ENCODE measurements around the gene OR2T8.

Gene OR2T8

GRCh38 chr1:247919952-247920351 is at the start of gene OR2T8:
Gene OR2T8 (plus strand): TSS chr1:247920252. CDS start chr1:247921018, 766 bp downstream.
- peaks cover 3% of the 10 kb centered on the region for H3K27me3 Mint-ChIP-seq (ENCODE audit: low read depth, poor library complexity)
- no peak within 1 kb of the TSS for H3K4me3 Mint-ChIP-seq
- H3K36me3 Mint-ChIP-seq (ENCODE audit: low read depth), result no peaks in the 10 kb centered on the region
- no peak within 1 kb of the TSS for H3K27ac Mint-ChIP-seq
- no peak for DNase-seq
- H3K9me3 Mint-ChIP-seq, result peaks cover 38% of the 10 kb centered on the region
- H3K4me1 Mint-ChIP-seq, result no peaks in the 10 kb centered on the region
- no peak for TF ChIP-seq CTCF (IDR thresholded peaks at IDR 0.05)

- Mint-ChIP-seq H3K4me1 (no peaks in the 10 kb centered on the region), H3K27me3 (ENCODE audit: low read depth, poor library complexity) (peaks cover 6% of the 10 kb centered on the region), H3K4me3 (no peak overlapping the region), H3K27ac (no peak overlapping the region), H3K9me3 (peaks cover 36% of the 10 kb centered on the region), H3K36me3 (ENCODE audit: low read depth) (no peaks in the 10 kb centered on the region)
- no peak for DNase-seq
- no peak for TF ChIP-seq CTCF (IDR thresholded peaks at IDR 0.05)
Measured at GRCh38 chr1:247883346-247883745, 36.7 kb upstream of the OR2T8 start.

GRCh38 chr1:247884797-247885413 is 35.1 kb upstream of the OR2T8 start:
- H3K27ac Mint-ChIP-seq, result no peak overlapping the region
- no peak for TF ChIP-seq CTCF (IDR thresholded peaks at IDR 0.05)
- DNase-seq, result no peak
- peaks cover 23% of the 10 kb centered on the region for H3K9me3 Mint-ChIP-seq
- H3K4me1 Mint-ChIP-seq, result no peaks in the 10 kb centered on the region
- no peak overlapping the region for H3K4me3 Mint-ChIP-seq
- H3K36me3 Mint-ChIP-seq (ENCODE audit: low read depth), result no peaks in the 10 kb centered on the region
- H3K27me3 Mint-ChIP-seq (ENCODE audit: low read depth, poor library complexity), result no peaks in the 10 kb centered on the region

GRCh38 chr1:247895163-247895637 is 24.9 kb upstream of the OR2T8 start, which contains the start of gene OR2W3:
Gene OR2W3 (plus strand): TSS chr1:247895587. CDS start chr1:247895587, 0 bp downstream.
- H3K36me3 Mint-ChIP-seq (ENCODE audit: low read depth), result no peaks in the 10 kb centered on the region
- peaks cover 40% of the 10 kb centered on the region for H3K9me3 Mint-ChIP-seq
- no peaks in the 10 kb centered on the region for H3K27me3 Mint-ChIP-seq (ENCODE audit: low read depth, poor library complexity)
- no peak for TF ChIP-seq CTCF (IDR thresholded peaks at IDR 0.05)
- H3K4me1 Mint-ChIP-seq, result no peaks in the 10 kb centered on the region
- H3K27ac Mint-ChIP-seq, result no peak within 1 kb of the TSS
- no peak for DNase-seq
- H3K4me3 Mint-ChIP-seq, result no peak within 1 kb of the TSS

GRCh38 chr1:247895976-247896375 is 24.1 kb upstream of the OR2T8 start:
- no peak for DNase-seq
- Mint-ChIP-seq H3K9me3 (peaks cover 40% of the 10 kb centered on the region), H3K27ac (no peak overlapping the region), H3K27me3 (ENCODE audit: low read depth, poor library complexity) (no peaks in the 10 kb centered on the region), H3K4me3 (no peak overlapping the region), H3K36me3 (ENCODE audit: low read depth) (no peaks in the 10 kb centered on the region), H3K4me1 (no peaks in the 10 kb centered on the region)
- TF ChIP-seq CTCF (IDR thresholded peaks at IDR 0.05), result no peak

GRCh38 chr1:247904122-247904521 is 15.9 kb upstream of the OR2T8 start:
- H3K4me1 Mint-ChIP-seq, result no peaks in the 10 kb centered on the region

More at GRCh38 chr1:247904122-247904521, 15.9 kb upstream of the OR2T8 start:
- H3K36me3 Mint-ChIP-seq (ENCODE audit: low read depth), result no peaks in the 10 kb centered on the region
- DNase-seq, result no peak
- no peak for TF ChIP-seq CTCF (IDR thresholded peaks at IDR 0.05)
- no peak overlapping the region for H3K4me3 Mint-ChIP-seq
- no peak overlapping the region for H3K27ac Mint-ChIP-seq
- H3K27me3 Mint-ChIP-seq (ENCODE audit: low read depth, poor library complexity), result peaks cover 4% of the 10 kb centered on the region
- H3K9me3 Mint-ChIP-seq, result peaks cover 69% of the 10 kb centered on the region
